ENCODE measurements around the gene OR4C46.
"Not testable (repeated sequence)": the region's sequence is repeated elsewhere in the genome, so short reads cannot be mapped to it uniquely, and the experiment has no call there.

Gene OR4C46

DNA sequence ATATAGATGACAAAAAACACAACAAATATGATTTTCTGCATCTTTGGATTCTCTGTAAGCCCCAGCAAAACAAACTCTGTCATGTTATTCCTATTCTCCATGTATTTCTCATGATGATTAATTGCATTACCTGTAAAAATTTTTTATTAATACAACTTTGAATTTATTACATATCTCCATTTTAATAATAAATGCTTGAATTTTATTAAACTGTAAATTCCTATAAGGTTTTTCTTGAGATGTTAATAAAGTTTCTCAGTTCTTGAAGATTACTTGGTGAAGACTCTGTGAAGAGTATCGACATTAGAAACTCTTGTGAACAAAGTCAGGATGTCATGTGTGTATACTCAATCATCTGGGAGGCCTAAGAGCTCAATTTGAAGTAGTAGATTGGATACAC, at the start of gene OR4C46:
Gene OR4C46, minus strand, starts transcription at position 101 of the 400 bp plus-strand sequence. Its CDS starts 0 bp downstream, at position 101.
- no peak for DNase-seq

DNA sequence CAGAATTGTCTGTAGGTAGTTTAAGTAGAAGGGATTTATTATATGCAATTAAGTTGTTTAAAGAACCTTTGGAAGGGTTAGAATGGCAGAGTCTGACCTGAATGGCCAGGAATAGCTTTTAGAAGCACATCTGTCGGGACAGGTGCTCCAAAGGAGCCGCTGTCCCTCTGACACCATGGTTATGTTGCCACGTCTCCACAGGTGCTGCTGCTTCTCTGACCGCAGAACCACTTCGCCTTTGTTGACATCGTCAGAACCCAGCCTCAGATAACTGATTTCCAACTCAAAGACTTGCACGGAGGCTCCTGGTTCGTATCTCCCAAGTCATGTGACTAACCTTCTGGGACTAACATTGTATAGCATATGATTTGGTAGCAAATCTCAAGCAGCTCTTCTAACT, 41.8 kb upstream of the OR4C46 start:
- DNase-seq, result not testable (repeated sequence)

DNA sequence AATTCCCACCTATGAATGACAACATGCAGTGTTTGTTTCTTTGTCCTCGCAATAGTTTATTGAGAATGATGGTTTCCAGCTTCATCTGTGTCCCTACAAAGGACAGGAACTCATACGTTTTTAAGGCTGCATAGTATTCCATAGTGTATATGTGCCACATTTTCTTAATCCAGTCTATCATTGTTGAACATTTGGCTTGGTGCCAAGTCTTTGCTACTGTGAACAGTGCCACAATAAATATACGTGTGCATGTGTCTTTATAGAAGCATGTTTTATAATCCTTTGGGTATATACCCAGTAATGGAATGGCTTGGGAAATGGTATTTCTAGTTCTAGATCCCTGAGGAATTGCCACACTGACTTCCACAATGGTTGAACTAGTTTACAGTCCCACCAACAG, 42.4 kb downstream of the OR4C46 start:
- not testable (repeated sequence) for DNase-seq

DNA sequence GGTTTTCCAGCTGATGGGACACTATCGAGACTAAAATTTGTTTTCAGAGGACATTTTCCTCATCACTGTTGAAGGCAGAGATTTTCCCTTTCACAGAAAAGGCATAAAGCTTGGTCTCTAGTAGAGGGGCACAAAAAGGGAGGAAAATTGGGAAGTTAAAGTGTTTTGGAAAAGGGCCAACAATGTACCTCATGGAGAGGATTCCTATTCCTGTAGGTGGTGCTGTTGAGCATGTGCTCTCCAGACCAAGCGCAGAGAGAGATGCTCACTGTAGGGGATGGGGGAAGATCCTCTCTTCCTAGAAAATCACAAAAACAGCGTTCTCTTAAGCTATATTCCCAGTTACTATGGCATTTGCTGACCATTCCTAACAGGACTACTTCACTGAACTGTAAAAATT, 44.9 kb downstream of the OR4C46 start:
- DNase-seq, result no peak

DNA sequence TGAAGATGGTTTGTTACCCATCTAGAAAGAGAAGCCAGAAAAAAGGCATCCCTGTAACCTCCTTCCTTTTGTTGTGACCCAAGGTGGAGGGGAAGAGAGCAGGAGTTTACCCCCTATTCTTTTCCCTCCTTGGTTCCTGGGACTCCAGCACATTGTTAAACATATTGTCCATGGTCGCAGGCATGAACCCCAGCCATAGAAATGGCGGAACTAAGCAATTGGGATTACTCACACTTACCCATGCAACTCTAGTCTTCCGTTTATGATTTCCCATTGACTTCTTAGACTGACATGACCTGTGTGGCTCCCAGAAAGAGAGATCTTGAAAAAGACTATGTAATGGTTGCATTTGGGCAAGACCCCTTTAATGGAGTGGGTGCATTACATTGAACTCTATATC, 45.4 kb downstream of the OR4C46 start:
- DNase-seq, result no peak
